AG09319 (cell line): ENCODE data around the gene DZIP1L.

Experiments used
- DNase-seq: peaks from one replicate; pipeline ENCODE4 v3.0.0-alpha.2; 2010; ENCODE audit warnings: low read depth; ENCODE audit errors: extremely low read depth
- TF ChIP-seq, protein P1 (sequence below): IDR thresholded peaks from 2 replicates; pipeline ENCODE4 v1.5.1; 2011; ENCODE audit warnings: low read depth, mild to moderate bottlenecking, inconsistent platforms, low read length, moderate library complexity

The DZIP1L gene

DNA sequence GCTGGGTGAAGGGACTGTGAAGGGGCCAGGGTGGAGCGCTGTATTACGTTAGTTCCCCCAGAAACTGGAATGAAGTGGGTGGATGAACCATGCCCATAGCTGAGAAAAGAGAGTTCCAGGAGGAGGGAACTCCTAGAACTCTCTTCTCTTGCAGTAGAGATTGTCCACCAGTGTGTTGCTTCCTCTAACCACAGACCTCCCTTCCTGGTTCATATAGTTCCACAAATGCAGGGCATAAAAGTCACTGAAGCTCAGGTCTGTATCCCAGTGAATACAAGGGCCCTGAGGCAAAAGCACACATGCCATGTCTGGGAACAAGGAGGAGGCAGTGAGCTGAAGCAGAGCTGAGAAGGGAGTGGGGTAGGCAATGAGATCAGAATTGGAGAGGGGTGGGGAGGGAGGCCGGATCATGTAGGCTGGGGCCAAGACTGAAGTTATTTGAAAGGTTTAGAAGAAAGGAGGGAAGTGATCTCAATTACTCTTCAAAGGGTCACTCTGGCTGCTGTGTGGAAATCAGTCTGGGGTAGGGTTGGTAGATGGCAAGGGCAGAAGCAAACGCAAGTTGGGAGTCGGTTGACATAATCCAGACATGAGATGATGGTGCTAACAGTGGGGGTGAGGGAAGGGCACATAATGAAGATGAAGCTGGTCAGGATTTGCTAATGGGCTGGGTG lies 10.3 kb upstream of the DZIP1L start:
- TF ChIP-seq, protein P1, sequence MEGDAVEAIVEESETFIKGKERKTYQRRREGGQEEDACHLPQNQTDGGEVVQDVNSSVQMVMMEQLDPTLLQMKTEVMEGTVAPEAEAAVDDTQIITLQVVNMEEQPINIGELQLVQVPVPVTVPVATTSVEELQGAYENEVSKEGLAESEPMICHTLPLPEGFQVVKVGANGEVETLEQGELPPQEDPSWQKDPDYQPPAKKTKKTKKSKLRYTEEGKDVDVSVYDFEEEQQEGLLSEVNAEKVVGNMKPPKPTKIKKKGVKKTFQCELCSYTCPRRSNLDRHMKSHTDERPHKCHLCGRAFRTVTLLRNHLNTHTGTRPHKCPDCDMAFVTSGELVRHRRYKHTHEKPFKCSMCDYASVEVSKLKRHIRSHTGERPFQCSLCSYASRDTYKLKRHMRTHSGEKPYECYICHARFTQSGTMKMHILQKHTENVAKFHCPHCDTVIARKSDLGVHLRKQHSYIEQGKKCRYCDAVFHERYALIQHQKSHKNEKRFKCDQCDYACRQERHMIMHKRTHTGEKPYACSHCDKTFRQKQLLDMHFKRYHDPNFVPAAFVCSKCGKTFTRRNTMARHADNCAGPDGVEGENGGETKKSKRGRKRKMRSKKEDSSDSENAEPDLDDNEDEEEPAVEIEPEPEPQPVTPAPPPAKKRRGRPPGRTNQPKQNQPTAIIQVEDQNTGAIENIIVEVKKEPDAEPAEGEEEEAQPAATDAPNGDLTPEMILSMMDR = no peak
- DNase-seq = no peak

DNA sequence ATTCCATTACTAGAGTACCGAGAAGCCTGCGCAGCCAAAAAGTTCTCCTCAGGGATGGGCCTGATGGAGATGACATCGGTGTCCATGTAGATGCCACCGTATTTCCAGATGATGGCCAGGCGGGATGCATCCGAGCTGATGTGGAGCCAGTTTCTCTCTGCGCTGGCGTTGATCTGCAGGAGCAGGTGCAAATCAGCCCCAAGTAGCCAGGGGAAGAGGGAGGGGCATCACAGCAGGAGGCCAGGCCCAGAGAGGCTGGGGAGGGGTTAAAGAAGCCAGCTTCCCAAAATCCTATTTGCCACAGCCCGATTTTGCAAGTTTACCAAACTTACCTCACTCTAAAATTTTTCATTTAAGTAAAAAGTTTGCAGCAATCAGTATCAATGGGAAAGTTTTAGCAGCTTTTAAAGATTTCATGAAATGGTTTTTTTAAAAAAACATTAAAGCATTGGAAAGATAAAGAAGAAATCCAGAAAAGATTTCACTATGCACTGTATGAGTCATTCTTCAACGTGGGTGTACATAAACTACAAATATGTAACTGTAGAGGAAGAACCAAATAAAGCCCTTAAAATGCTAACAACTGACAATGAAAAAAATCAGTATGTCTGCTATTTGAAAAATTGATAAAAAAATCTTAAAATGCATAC lies 9.4 kb upstream of the DZIP1L start:
- TF ChIP-seq, protein P1 = no peak
- DNase-seq = no peak

DNA sequence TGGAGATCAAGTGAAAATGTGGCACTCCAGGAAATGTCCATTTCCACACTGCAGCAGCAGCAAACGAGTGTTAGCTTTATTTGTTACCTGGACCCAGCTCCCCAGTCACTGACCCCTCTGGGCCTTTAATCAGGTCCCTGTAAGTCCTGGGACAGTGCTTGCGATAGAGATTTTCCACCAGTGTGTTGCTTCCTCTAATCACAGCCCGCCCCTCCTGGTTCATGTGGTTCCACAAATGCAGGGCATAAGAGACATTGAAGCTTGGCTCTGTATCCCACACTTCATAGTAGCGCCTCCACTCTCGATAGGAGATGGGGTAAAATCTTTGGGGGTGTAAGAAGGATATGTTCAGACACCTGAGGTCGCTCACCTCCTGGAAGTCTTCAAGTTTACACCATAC lies 8.8 kb upstream of the DZIP1L start:
- TF ChIP-seq, protein P1 = no peak
- no peak for DNase-seq

DNA sequence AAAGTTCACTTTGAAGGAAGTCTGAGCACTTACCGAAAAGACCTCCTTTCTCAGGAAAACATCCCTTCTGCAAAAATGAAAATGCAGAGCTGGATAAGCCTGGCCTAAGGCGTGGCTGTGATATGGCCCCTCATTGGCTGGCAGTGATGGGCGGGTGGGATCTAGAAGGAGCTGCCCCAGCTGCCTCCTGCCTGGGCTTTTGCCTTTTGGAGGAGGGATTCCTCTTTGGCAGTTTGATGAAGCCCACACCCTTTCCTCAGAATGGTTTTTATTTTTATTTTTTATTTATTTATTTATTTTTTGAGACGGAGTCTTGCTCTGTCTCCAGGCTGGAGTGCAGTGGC lies 4.0 kb upstream of the DZIP1L start:
- TF ChIP-seq, protein P1 = no peak
- DNase-seq = no peak

DNA sequence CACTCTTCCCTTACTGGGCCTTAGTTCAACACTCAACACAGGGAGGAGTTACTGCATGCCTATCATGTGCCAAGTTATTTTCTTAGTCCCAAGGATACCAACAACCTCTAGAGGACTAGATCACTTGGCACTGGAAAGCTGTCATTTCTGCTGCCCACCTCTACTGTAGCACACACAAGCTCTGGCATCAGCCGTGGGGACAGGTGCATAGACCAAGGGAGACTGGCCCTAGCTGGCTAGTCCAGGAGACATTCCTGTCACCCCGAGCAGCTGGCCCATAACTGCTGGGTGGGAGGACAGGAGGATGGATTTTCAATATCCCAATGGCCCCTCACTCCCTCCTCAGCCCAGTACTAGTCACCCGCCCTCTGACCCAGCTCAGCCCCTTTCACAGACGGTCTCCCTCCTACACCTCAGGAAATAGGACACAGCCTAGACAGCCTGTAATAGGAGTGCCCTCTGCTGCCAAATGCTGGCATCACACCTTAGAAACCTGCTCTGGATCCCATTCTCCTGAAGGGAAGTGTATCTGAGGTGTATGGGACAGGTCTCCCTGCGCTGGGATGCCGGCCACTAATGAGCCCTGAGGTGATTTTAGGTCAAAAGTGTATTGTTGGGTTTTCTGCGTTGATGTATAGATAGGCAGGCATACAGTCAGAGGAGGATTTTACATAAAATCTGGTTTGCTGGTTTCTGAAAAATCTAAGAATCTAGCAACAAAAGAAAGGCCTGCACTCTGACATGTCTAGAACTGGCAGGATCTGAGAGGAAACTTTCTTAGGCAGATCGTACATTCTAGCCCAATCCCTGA lies 3.4 kb upstream of the DZIP1L start:
- TF ChIP-seq, protein P1 = peak; percentile 92
- DNase-seq = peak; percentile 24

DNA sequence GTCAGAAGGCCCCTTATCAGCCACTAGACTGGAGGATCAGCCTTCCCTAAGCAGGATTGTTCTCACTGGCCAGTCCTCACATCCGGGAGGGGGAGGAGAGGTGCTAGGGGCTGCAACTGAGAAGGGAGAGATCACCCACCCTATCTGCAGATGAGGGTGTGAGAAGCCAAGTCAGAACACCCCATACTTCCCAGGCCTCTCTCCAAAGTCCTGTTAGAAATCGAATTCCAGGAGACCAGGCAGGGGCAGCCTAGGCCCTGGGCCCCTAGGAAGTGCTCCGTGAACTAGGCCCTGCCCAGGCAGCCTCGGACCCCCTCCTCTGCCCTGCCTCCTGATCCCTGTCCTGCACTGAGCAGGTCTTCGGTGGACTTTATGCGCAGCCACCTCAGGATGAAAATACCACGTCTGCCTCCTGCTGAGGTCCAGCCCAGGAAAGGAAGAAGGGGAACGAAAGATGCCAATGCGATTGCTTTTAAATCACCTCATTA lies 933 bp downstream of the DZIP1L start:
- DNase-seq = no peak
- TF ChIP-seq, protein P1 = no peak

DNA sequence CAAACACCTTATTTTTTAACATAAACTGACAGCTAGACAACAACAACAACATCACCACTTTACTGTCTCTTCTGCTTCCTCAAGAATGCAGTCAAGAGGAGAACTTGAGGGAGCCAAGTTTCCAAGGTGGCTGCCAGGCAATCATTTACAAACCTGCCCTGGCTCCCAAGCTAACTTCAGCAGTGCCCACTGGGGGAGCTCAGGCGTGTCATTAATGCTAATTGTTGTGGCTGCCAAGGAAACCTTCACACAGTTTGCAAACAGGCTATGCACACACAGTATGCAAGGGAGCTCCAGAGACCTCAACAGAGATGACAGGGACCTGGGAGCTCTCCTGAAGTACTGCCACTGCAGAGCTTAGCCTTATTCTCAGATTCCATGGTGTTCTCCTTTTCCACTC lies 2.1 kb downstream of the DZIP1L start:
- DNase-seq = no peak
- TF ChIP-seq, protein P1 = no peak
